ENCODE measurements around the gene PDILT.

DNA sequence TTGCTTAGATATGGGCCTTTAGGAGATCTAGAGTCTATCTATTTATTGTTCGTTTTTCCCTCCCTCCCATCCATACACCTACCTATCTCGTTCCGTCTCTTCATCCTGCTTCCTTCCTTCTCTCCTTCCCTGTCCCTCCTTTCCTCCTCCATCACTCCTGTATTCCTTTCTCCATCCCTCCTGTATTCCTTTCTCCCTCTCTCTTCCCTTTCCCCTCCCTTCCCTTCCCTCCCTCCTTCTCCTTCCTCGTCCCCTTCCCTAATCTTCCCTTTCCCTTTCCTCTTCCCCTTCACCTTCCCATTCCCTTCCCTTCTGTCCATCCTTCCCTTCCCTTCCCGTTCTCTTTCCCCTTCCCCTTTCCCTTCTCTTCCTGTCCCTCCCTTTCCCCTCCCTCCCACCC lies 87.8 kb downstream of the PDILT start:
- TF ChIP-seq POLR2AphosphoS5 (IDR thresholded peaks at IDR 0.05; ENCODE audit: borderline replicate concordance, low read depth, low read length) (no peak), EZH2 (IDR thresholded peaks at IDR 0.05) (no peak)

Data from SK-N-MC (cell line).